ENCODE measurements around the gene TBX2. TPM values are rescaled to one million over a fixed set of nuclear protein-coding genes. Genes with fewer than 3 reads are reported as not detected.

TBX2 gene
- total and polyA plus RNA-seq, 2 of the 4 experiments (the other 2 are of a cell fraction): 20.1 to 64.1 TPM

DNA sequence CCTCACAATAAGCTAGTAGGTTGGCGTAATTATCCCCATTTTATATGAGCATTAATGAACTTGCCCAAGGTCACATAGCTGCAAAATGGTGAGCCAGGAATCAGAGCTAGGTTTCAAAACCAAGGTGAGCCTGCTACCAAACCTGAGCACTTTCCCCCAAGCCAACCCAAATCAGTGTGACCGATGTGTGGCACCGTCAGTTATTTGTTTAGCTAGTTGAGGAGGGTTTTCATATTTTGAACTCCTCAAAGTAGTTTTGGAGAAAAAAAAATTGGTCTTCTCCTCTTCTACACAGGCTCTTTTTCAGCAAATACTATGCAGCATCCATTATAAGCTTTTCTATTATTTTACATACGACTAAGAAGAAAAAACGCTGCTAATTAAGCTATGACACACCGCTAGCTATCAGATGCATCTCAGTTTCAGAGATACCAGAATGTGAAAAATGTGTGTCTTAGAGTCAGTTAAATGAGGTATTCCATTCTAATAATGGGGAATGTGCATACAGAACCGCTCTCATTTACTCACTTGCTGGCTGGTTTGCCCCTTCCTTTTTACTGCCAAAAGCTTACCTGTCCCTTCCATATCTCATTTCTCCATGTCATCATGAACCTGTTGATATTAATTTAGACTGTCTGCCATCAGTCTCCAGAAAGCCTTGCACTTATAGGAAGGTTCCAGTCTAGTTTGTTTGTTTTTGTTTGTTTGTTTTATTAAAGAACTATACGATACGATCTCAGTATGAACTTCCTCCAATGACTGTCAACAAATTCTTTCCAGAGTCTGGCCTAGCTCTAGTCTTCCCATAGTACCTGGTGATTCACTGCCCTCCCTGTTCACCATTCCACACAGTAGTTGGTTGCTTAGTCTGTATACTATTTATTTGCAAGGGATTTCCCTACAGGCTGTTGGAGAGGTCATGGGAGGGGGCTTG, 50.3 kb downstream of the TBX2 start:
- H4K8ac ChIP-seq (ENCODE audit: low read depth in 2 of 2, low read length in 2 of 2): no peak overlapping the region
- H3K9me3 ChIP-seq (ENCODE audit: control insufficient read depth, insufficient read depth, low read length): peaks cover 13% of the 10 kb centered on the region; the same call in 1 of the 2 replicates
- no peak overlapping the region for H2BK20ac ChIP-seq (ENCODE audit: low read depth, low read length)
- no peaks in the 10 kb centered on the region for H3K9me1 ChIP-seq (ENCODE audit: insufficient read depth, low read length)
- TF ChIP-seq SMC3 (IDR thresholded peaks at IDR 0.05; ENCODE audit: low read depth, low read length) (no peak), RFX5 (IDR thresholded peaks at IDR 0.05; ENCODE audit: low read depth, low read length) (peak; percentile 39; the same call in 1 of the 2 replicates)
- H2AK9ac ChIP-seq (replicated peaks; ENCODE audit: low read depth, low read length, poor library complexity): no peak overlapping the region
- no peak overlapping the region for H3K27ac ChIP-seq (ENCODE audit: insufficient read depth, low read length)
- H4K5ac ChIP-seq (ENCODE audit: low read depth, low read length): no peak overlapping the region
- H2AFZ ChIP-seq (replicated peaks; ENCODE audit: low read length, poor library complexity): no peak overlapping the region
- H3K4me3 ChIP-seq (ENCODE audit: insufficient read depth, low read depth, low read length): no peak overlapping the region
- peaks cover under 1% of the 10 kb centered on the region; the same call in 1 of the 2 replicates for H3K4me1 ChIP-seq (ENCODE audit: control insufficient read depth, insufficient read depth, low read length)
- ATAC-seq (ENCODE audit: low read depth) (no peak), DNase-seq (no peak)
- H2BK5ac ChIP-seq (ENCODE audit: low read depth, low read length, poor library complexity, severe bottlenecking): no peak overlapping the region
- H2BK120ac ChIP-seq (ENCODE audit: low read depth, low read length): no peak overlapping the region
- H3K4me2 ChIP-seq (ENCODE audit: low read depth, low read length): no peak overlapping the region
- no peak overlapping the region for H3K56ac ChIP-seq (ENCODE audit: extremely low read depth, insufficient read depth, low read length)
- no peaks in the 10 kb centered on the region for H3K79me1 ChIP-seq (ENCODE audit: low read depth in 1 of 2, low read length in 2 of 2)
- BruUV-seq (replicated peaks): no TSS peak
- H3K9ac ChIP-seq (ENCODE audit: low read depth, low read length): no peak overlapping the region
- no peak overlapping the region for H4K91ac ChIP-seq (ENCODE audit: insufficient read depth, low read depth, low read length)
- dilution Hi-C loops (cut with HindIII; ENCODE audit: low sequenced_read_pairs, unreplicated experiment): no loop called here
- no peaks in the 10 kb centered on the region for H4K20me1 ChIP-seq (ENCODE audit: insufficient read depth, low read length)
- no peak overlapping the region for H2BK15ac ChIP-seq (ENCODE audit: low read depth, low read length)
- peaks cover 63% of the 10 kb centered on the region for H3K27me3 ChIP-seq (ENCODE audit: control insufficient read depth, insufficient read depth, low read length)
- ChIA-PET CTCF (no interaction called here), POLR2A (ENCODE audit: unreplicated experiment) (no interaction called here)
- H3K36me3 ChIP-seq (ENCODE audit: control insufficient read depth, insufficient read depth, low read length): no peaks in the 10 kb centered on the region
- H3K18ac ChIP-seq (ENCODE audit: low read depth, low read length): no peak overlapping the region
- whole genome bisulfite sequencing, 2 experiments (ENCODE audit: extremely low coverage in 2 of 2, insufficient read length in 1 of 2): 80% methylated on average over 1 of the region's 9 CpGs; no CpG with 5 or more reads in 1 of the 2 experiments
- no peak overlapping the region for H3K14ac ChIP-seq (replicated peaks; ENCODE audit: low read depth, low read length)
- intact Hi-C loops (cut with micrococcal nuclease): no loop called here
- no peak overlapping the region for H3K4ac ChIP-seq (ENCODE audit: low read depth, low read length)
- in situ Hi-C loops (cut with MboI; ENCODE audit: low sequenced_read_pairs): no loop called here
- no peak overlapping the region for H2AK5ac ChIP-seq (ENCODE audit: low read depth, low read length)
- H3K23ac ChIP-seq (ENCODE audit: low read depth, low read length): no peak overlapping the region
